Astrocyte (in vitro differentiated cells and primary cell): ENCODE data around the gene DLGAP1. TPM values are rescaled to one million over a fixed set of nuclear protein-coding genes. Genes with fewer than 3 reads are reported as not detected.

Experiments
- DNase-seq: peaks from one replicate; pipeline ENCODE4 v3.0.0-alpha.2; 2010; ENCODE audit warnings: low read depth
- FAIRE-seq: peaks from 2 replicates; lab custom pipeline; 2011; peaks lifted over from hg19 to GRCh38; lab: Jason Lieb, UNC
- H2AFZ ChIP-seq: 2 replicates; pipeline ENCODE4 v1.6.0; 2012; ENCODE audit warnings: low read depth, low read length, inconsistent platforms
- H3K27ac ChIP-seq: 2 replicates; pipeline ENCODE4 v1.5.1; 2011; ENCODE audit warnings: low read depth, low read length, inconsistent platforms
- H3K27me3 ChIP-seq: 2 replicates; pipeline ENCODE4 v1.6.0; 2011; ENCODE audit warnings: low read length, inconsistent platforms; ENCODE audit not compliant: insufficient read depth
- H3K36me3 ChIP-seq: 2 replicates; pipeline ENCODE4 v1.5.1; 2011; ENCODE audit warnings: low read length, inconsistent platforms; ENCODE audit not compliant: insufficient read depth
- H3K4me1 ChIP-seq: 2 replicates; pipeline ENCODE4 v1.5.1; 2011; ENCODE audit warnings: low read length, inconsistent platforms; ENCODE audit not compliant: insufficient read depth
- H3K4me2 ChIP-seq: 2 replicates; pipeline ENCODE4 v1.6.0; 2012; ENCODE audit warnings: low read length, inconsistent platforms
- H3K4me3 ChIP-seq: 2 replicates; pipeline ENCODE4 v1.5.1; 2011; ENCODE audit warnings: low read depth, mild to moderate bottlenecking, low read length, inconsistent platforms; ENCODE audit not compliant: insufficient read depth
- H3K79me2 ChIP-seq: 2 replicates; pipeline ENCODE4 v1.6.0; 2012; ENCODE audit warnings: mild to moderate bottlenecking, low read length, inconsistent platforms; ENCODE audit not compliant: insufficient read depth
- H3K9ac ChIP-seq: 2 replicates; pipeline ENCODE4 v1.6.0; 2012; ENCODE audit warnings: mild to moderate bottlenecking, low read length, inconsistent platforms
- H3K9me3 ChIP-seq: 2 replicates; pipeline ENCODE4 v1.5.1; 2012; ENCODE audit warnings: low read depth, mild to moderate bottlenecking, low read length, inconsistent platforms; ENCODE audit not compliant: insufficient read depth
- H4K20me1 ChIP-seq: 2 replicates; pipeline ENCODE4 v1.6.0; 2012; ENCODE audit warnings: low read length, inconsistent platforms; ENCODE audit not compliant: insufficient read depth
- H3K27ac Mint-ChIP-seq: one replicate; pipeline ENCODE4 v1.8.0; 2021; ENCODE audit warnings: mild to moderate bottlenecking, mixed read lengths; ENCODE audit not compliant: unreplicated experiment
- H3K27me3 Mint-ChIP-seq: one replicate; pipeline ENCODE4 v1.8.0; 2021; ENCODE audit warnings: low read depth, mixed read lengths; ENCODE audit not compliant: unreplicated experiment
- H3K36me3 Mint-ChIP-seq: one replicate; pipeline ENCODE4 v1.8.0; 2021; ENCODE audit warnings: low read depth, mixed read lengths; ENCODE audit not compliant: unreplicated experiment
- H3K4me1 Mint-ChIP-seq: one replicate; pipeline ENCODE4 v1.8.0; 2021; ENCODE audit warnings: low read depth, mixed read lengths; ENCODE audit not compliant: unreplicated experiment
- H3K4me3 Mint-ChIP-seq: one replicate; pipeline ENCODE4 v1.8.0; 2021; ENCODE audit warnings: mild to moderate bottlenecking, moderate library complexity, mixed read lengths; ENCODE audit not compliant: unreplicated experiment
- H3K9me3 Mint-ChIP-seq: one replicate; pipeline ENCODE4 v1.8.0; 2021; ENCODE audit warnings: mild to moderate bottlenecking, mixed read lengths; ENCODE audit not compliant: unreplicated experiment
- EZH2 ChIP-seq: IDR thresholded peaks from 2 replicates; pipeline ENCODE4 v1.6.1; 2012; ENCODE audit warnings: mild to moderate bottlenecking, low read length, inconsistent platforms; ENCODE audit not compliant: insufficient read depth
- total RNA-seq: library from RNA; stranded (reverse); gene quantifications from 2 replicates; pipeline ENCODE4 v1.2.1, GENCODE V29; 2021
- TF ChIP-seq, protein P1 (sequence below): IDR thresholded peaks from 2 replicates; pipeline ENCODE4 v1.5.1; 2011; ENCODE audit warnings: low read depth, mild to moderate bottlenecking, inconsistent platforms, low read length, moderate library complexity; ENCODE audit not compliant: insufficient read depth

DLGAP1 gene
- total RNA-seq, 1 donor from 2014 or later, result 2.3 TPM

GRCh38 chr18:3599195-3599594, 855.9 kb downstream of the DLGAP1 start:
- H3K27me3 ChIP-seq, result no peaks in the 10 kb centered on the region
- H3K9ac ChIP-seq, result no peak overlapping the region
- H3K4me1 ChIP-seq, result peaks cover 52% of the 10 kb centered on the region
- Mint-ChIP-seq H3K27me3 (no peaks in the 10 kb centered on the region), H3K27ac (no peak overlapping the region), H3K4me1 (peaks cover 36% of the 10 kb centered on the region), H3K4me3 (no peak overlapping the region), H3K9me3 (no peaks in the 10 kb centered on the region), H3K36me3 (no peaks in the 10 kb centered on the region)
- H3K36me3 ChIP-seq, result no peaks in the 10 kb centered on the region
- DNase-seq (no peak), FAIRE-seq (no peak)
- H3K9me3 ChIP-seq, result no peaks in the 10 kb centered on the region
- TF ChIP-seq, protein P1, sequence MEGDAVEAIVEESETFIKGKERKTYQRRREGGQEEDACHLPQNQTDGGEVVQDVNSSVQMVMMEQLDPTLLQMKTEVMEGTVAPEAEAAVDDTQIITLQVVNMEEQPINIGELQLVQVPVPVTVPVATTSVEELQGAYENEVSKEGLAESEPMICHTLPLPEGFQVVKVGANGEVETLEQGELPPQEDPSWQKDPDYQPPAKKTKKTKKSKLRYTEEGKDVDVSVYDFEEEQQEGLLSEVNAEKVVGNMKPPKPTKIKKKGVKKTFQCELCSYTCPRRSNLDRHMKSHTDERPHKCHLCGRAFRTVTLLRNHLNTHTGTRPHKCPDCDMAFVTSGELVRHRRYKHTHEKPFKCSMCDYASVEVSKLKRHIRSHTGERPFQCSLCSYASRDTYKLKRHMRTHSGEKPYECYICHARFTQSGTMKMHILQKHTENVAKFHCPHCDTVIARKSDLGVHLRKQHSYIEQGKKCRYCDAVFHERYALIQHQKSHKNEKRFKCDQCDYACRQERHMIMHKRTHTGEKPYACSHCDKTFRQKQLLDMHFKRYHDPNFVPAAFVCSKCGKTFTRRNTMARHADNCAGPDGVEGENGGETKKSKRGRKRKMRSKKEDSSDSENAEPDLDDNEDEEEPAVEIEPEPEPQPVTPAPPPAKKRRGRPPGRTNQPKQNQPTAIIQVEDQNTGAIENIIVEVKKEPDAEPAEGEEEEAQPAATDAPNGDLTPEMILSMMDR, result no peak
- H3K4me3 ChIP-seq, result no peak overlapping the region
- H2AFZ ChIP-seq, result no peak overlapping the region
- H3K79me2 ChIP-seq, result peaks cover 5% of the 10 kb centered on the region
- no peaks in the 10 kb centered on the region for H4K20me1 ChIP-seq
- H3K4me2 ChIP-seq, result no peak overlapping the region
- no peak overlapping the region for H3K27ac ChIP-seq

DNA sequence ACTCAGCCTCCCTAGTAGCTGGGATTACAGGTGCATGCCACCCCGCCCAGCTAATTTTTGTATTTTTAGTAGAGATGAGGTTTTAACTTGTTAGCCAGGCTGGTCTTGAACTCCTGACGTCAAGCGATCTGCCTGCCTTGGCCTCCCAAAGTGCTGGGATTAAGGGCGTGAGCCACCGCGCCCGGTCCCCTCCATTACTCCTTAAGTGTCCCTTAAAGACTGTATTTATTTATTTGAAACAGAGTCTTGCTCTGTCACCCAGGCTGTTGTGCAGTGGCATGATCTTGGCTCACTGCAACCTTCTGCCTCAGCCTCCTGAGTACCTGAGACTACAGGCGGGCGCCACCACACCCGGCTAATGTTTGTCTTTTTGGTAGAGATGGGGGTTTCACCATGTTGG, 856.5 kb downstream of the DLGAP1 start:
- DNase-seq (no peak), FAIRE-seq (no peak)
- H3K4me2 ChIP-seq, result no peak overlapping the region
- H3K27ac ChIP-seq, result no peak overlapping the region
- no peaks in the 10 kb centered on the region for H3K27me3 ChIP-seq
- no peak for TF ChIP-seq EZH2
- TF ChIP-seq, protein P1, result no peak
- H3K4me1 ChIP-seq, result peaks cover 48% of the 10 kb centered on the region
- Mint-ChIP-seq H3K27me3 (no peaks in the 10 kb centered on the region), H3K4me1 (peaks cover 36% of the 10 kb centered on the region), H3K27ac (no peak overlapping the region), H3K36me3 (no peaks in the 10 kb centered on the region), H3K4me3 (no peak overlapping the region), H3K9me3 (no peaks in the 10 kb centered on the region)
- H3K9me3 ChIP-seq, result no peaks in the 10 kb centered on the region
- no peak overlapping the region for H3K4me3 ChIP-seq
- no peak overlapping the region for H2AFZ ChIP-seq
- H3K79me2 ChIP-seq, result peaks cover 5% of the 10 kb centered on the region
- H3K9ac ChIP-seq, result no peak overlapping the region
- no peaks in the 10 kb centered on the region for H4K20me1 ChIP-seq
- H3K36me3 ChIP-seq, result no peaks in the 10 kb centered on the region

DNA sequence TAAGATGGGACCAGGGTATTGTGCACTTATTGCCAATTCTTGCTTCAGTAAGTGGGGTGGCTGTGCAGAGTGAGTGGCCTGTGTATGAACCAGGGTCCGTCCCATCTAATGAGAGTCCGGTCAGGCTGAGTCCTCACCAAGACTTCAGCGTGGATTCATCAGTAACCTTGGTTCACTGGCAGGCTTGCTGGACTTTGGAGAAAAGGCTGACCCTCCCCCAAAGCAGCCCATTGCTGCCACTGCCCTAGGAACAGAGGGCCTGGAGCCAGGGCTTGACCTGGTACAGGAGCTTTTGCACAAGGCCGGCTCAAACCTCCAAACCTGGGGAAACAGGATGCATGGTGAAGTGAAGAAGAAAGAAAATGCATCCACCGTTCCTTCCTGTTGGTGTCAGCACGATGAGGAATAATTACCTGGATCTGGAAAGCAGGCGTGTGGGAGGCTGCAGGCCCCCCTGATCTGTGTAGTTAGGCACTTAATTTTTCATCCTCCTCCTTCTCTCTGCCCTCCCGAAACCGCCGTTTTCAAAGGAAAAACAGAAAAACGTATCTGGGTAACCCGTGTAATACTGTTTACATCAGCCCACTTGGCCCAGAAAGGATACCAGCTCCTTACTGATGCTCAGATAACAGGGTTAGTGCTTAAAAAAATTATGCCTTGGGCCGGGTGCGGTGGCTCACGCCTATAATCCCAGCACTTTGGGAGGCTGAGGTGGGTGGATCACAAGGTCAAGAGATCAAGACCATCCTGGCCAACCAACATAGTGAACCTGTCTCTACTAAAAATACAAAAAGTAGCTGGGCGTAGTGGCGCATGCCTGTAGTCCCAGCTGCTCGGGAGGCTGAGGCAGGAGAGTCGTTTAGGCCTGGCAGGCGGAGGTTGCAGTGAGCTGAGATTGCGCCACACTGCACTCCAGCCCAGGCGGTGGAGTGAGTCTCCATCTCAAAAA, 857.4 kb downstream of the DLGAP1 start:
- H3K27me3 ChIP-seq, result no peaks in the 10 kb centered on the region
- H3K9me3 ChIP-seq, result no peaks in the 10 kb centered on the region
- H3K9me3 Mint-ChIP-seq, result no peaks in the 10 kb centered on the region
- H2AFZ ChIP-seq, result no peak overlapping the region
- H3K27ac Mint-ChIP-seq, result peak overlapping the region; percentile 69
- H3K4me2 ChIP-seq, result peak overlapping the region; percentile 87
- H4K20me1 ChIP-seq, result no peaks in the 10 kb centered on the region
- H3K36me3 Mint-ChIP-seq, result no peaks in the 10 kb centered on the region
- TF ChIP-seq, protein P1, result no peak
- no peak for TF ChIP-seq EZH2
- H3K36me3 ChIP-seq, result no peaks in the 10 kb centered on the region
- H3K79me2 ChIP-seq, result peaks cover 5% of the 10 kb centered on the region
- DNase-seq (no peak), FAIRE-seq (no peak)
- H3K4me3 Mint-ChIP-seq, result peak overlapping the region; percentile 20
- H3K27ac ChIP-seq, result no peak overlapping the region
- H3K4me3 ChIP-seq, result no peak overlapping the region
- peaks cover 42% of the 10 kb centered on the region for H3K4me1 Mint-ChIP-seq
- no peaks in the 10 kb centered on the region for H3K27me3 Mint-ChIP-seq
- H3K9ac ChIP-seq, result no peak overlapping the region
- H3K4me1 ChIP-seq, result peaks cover 51% of the 10 kb centered on the region
